IMR-90 (cell line): ENCODE results near the gene MUSTN1. TPM values are rescaled to one million over a fixed set of nuclear protein-coding genes. Genes with fewer than 3 reads are reported as not detected.

Experiments
- ATAC-seq: fragments of 200-7000 bp; cut with Tn5 transposase; 2 replicates; pipeline ENCODE4 v1.9.1; 2020; ENCODE audit warnings: low read depth, mild to moderate bottlenecking, moderate library complexity
- BruUV-seq: library from RNA; stranded (reverse); fragments of 400-500 nt; replicated peaks from 2 replicates; lab custom pipeline; 2021; lab: Mats Ljungman, UMichigan
- CTCF ChIA-PET: fragments of 300-600 bp; formaldehyde crosslinking; extraction: SDS; loops from one replicate; lab custom pipeline; 2021; ENCODE audit warnings: antibody characterized with exemption; lab: Yijun Ruan, JAX
- POLR2A ChIA-PET: fragments of 300-600 bp; sonication (Branson Sonifier 250); formaldehyde crosslinking; loops from one replicate; lab custom pipeline; 2022; ENCODE audit warnings: antibody characterized with exemption; ENCODE audit not compliant: unreplicated experiment; lab: Charles Lee
- DNase-seq: peaks from one replicate; pipeline ENCODE4 v3.0.0; 2013
- H2AFZ ChIP-seq: replicated peaks from 2 replicates; pipeline ENCODE3; 2013; ENCODE audit warnings: low read length, mild to moderate bottlenecking; ENCODE audit not compliant: poor library complexity
- H2AK5ac ChIP-seq: 2 replicates; pipeline ENCODE4 v1.6.1; 2013; ENCODE audit warnings: low read depth, low read length, inconsistent platforms
- H2AK9ac ChIP-seq: replicated peaks from 2 replicates; pipeline ENCODE3; 2013; ENCODE audit warnings: mild to moderate bottlenecking, low read depth, low read length, moderate library complexity; ENCODE audit not compliant: poor library complexity
- H2BK120ac ChIP-seq: 2 replicates; pipeline ENCODE4 v1.6.1; 2013; ENCODE audit warnings: low read depth, low read length, inconsistent platforms
- H2BK15ac ChIP-seq: 3 replicates; pipeline ENCODE4 v1.6.1; 2013; ENCODE audit warnings: low read depth, low read length, inconsistent platforms
- H2BK20ac ChIP-seq: 2 replicates; pipeline ENCODE4 v1.6.1; 2013; ENCODE audit warnings: low read depth, mild to moderate bottlenecking, inconsistent platforms, low read length, moderate library complexity
- H2BK5ac ChIP-seq: 2 replicates; pipeline ENCODE4 v1.6.1; 2013; ENCODE audit warnings: mild to moderate bottlenecking, low read depth, low read length, inconsistent platforms; ENCODE audit not compliant: poor library complexity, severe bottlenecking
- H3K14ac ChIP-seq: replicated peaks from 2 replicates; pipeline ENCODE4 v1.6.1; 2013; ENCODE audit warnings: low read depth, low read length, inconsistent platforms
- H3K18ac ChIP-seq: 2 replicates; pipeline ENCODE4 v1.6.1; 2013; ENCODE audit warnings: low read depth, low read length, control low read depth
- H3K23ac ChIP-seq: 2 replicates; pipeline ENCODE4 v1.6.1; 2013; ENCODE audit warnings: low read depth, low read length, inconsistent platforms
- H3K27ac ChIP-seq: 2 replicates; pipeline ENCODE4 v1.5.1; 2013; ENCODE audit warnings: mild to moderate bottlenecking, control low read depth, low read length; ENCODE audit not compliant: insufficient read depth
- H3K27me3 ChIP-seq: 2 replicates; pipeline ENCODE4 v1.6.1; 2013; ENCODE audit warnings: low read length; ENCODE audit not compliant: control insufficient read depth, insufficient read depth
- H3K36me3 ChIP-seq: 2 replicates; pipeline ENCODE4 v1.6.1; 2013; ENCODE audit warnings: low read length, mixed read lengths; ENCODE audit not compliant: control insufficient read depth, insufficient read depth
- H3K4ac ChIP-seq: 2 replicates; pipeline ENCODE4 v1.6.1; 2013; ENCODE audit warnings: low read depth, low read length, inconsistent platforms
- H3K4me1 ChIP-seq: 2 replicates; pipeline ENCODE4 v1.6.1; 2013; ENCODE audit warnings: low read length, mixed read lengths; ENCODE audit not compliant: control insufficient read depth, insufficient read depth
- H3K4me2 ChIP-seq: 2 replicates; pipeline ENCODE4 v1.6.1; 2013; ENCODE audit warnings: low read depth, mild to moderate bottlenecking, control low read depth, low read length, moderate library complexity
- H3K4me3 ChIP-seq: 2 replicates; pipeline ENCODE4 v1.5.1; 2013; ENCODE audit warnings: low read depth, mild to moderate bottlenecking, control low read depth, low read length, moderate library complexity; ENCODE audit not compliant: insufficient read depth
- H3K56ac ChIP-seq: 2 replicates; pipeline ENCODE4 v1.6.1; 2013; ENCODE audit warnings: low read length, inconsistent platforms; ENCODE audit not compliant: insufficient read depth; ENCODE audit errors: extremely low read depth
- H3K79me1 ChIP-seq, 2 experiments: 2 replicates each; pipeline ENCODE4 v1.6.1; 2013; ENCODE audit warnings: low read length in 2 of 2, inconsistent platforms in 1 of 2, low read depth in 1 of 2
- H3K9ac ChIP-seq: 2 replicates; pipeline ENCODE4 v1.6.1; 2013; ENCODE audit warnings: low read depth, low read length, control low read depth
- H3K9me1 ChIP-seq: 2 replicates; pipeline ENCODE4 v1.6.1; 2013; ENCODE audit warnings: low read length, inconsistent platforms; ENCODE audit not compliant: insufficient read depth
- H3K9me3 ChIP-seq: 2 replicates; pipeline ENCODE4 v1.6.1; 2013; ENCODE audit warnings: low read length; ENCODE audit not compliant: control insufficient read depth, insufficient read depth
- H4K20me1 ChIP-seq: 2 replicates; pipeline ENCODE4 v1.6.1; 2013; ENCODE audit warnings: low read length, inconsistent platforms; ENCODE audit not compliant: insufficient read depth
- H4K5ac ChIP-seq: 2 replicates; pipeline ENCODE4 v1.6.1; 2013; ENCODE audit warnings: mild to moderate bottlenecking, low read depth, low read length, control low read depth
- H4K8ac ChIP-seq, 2 experiments: 2 replicates each; pipeline ENCODE4 v1.6.1; 2013; ENCODE audit warnings: low read depth in 2 of 2, low read length in 2 of 2, control low read depth in 1 of 2, inconsistent platforms in 1 of 2
- H4K91ac ChIP-seq: 2 replicates; pipeline ENCODE4 v1.6.1; 2013; ENCODE audit warnings: low read depth, low read length, inconsistent platforms; ENCODE audit not compliant: insufficient read depth
- BHLHE40 ChIP-seq: fragments of 150-350 bp; IDR thresholded peaks from 2 replicates; pipeline ENCODE4 v1.6.1; 2016; ENCODE audit warnings: mild to moderate bottlenecking, low read depth, low read length
- CEBPB ChIP-seq: IDR thresholded peaks from 2 replicates; pipeline ENCODE4 v1.6.1; 2012; ENCODE audit warnings: low read depth, low read length, improper control_type of control experiment
- CHD1 ChIP-seq: IDR thresholded peaks from 2 replicates; pipeline ENCODE4 v1.6.1; 2012; ENCODE audit warnings: low read depth, low read length, improper control_type of control experiment
- CTCF ChIP-seq: conservative IDR thresholded peaks from 2 replicates; pipeline ENCODE4 v1.5.1; 2012; ENCODE audit warnings: mild to moderate bottlenecking, low read depth, low read length, improper control_type of control experiment
- ELK1 ChIP-seq: fragments of 150-350 bp; IDR thresholded peaks from 2 replicates; pipeline ENCODE4 v1.6.1; 2016; ENCODE audit warnings: low read depth, mild to moderate bottlenecking, low read length, moderate library complexity, borderline replicate concordance
- FOS ChIP-seq: fragments of 150-350 bp; IDR thresholded peaks from 2 replicates; pipeline ENCODE4 v1.6.1; 2016; ENCODE audit warnings: low read depth, low read length
- MAFK ChIP-seq: IDR thresholded peaks from 2 replicates; pipeline ENCODE4 v1.6.1; 2012; ENCODE audit warnings: low read depth, low read length, improper control_type of control experiment
- MAZ ChIP-seq: IDR thresholded peaks from 2 replicates; pipeline ENCODE4 v1.6.1; 2012; ENCODE audit warnings: low read depth, mild to moderate bottlenecking, low read length, improper control_type of control experiment, moderate library complexity, borderline replicate concordance
- MXI1 ChIP-seq: IDR thresholded peaks from 2 replicates; pipeline ENCODE4 v1.6.1; 2012; ENCODE audit warnings: low read depth, mild to moderate bottlenecking, low read length, moderate library complexity, borderline replicate concordance
- NFE2L2 ChIP-seq: fragments of 150-350 bp; IDR thresholded peaks from 2 replicates; pipeline ENCODE4 v1.6.1; 2016; ENCODE audit warnings: low read depth, mild to moderate bottlenecking, low read length
- POLR2A ChIP-seq: IDR thresholded peaks from 2 replicates; pipeline ENCODE4 v1.6.1; 2012; ENCODE audit warnings: mild to moderate bottlenecking, low read depth, low read length
- RAD21 ChIP-seq: IDR thresholded peaks from 2 replicates; pipeline ENCODE4 v1.6.1; 2012; ENCODE audit warnings: low read length, improper control_type of control experiment
- RCOR1 ChIP-seq: IDR thresholded peaks from 2 replicates; pipeline ENCODE4 v1.6.1; 2012; ENCODE audit warnings: mild to moderate bottlenecking, low read length, improper control_type of control experiment; ENCODE audit not compliant: insufficient replicate concordance
- RFX5 ChIP-seq: IDR thresholded peaks from 2 replicates; pipeline ENCODE4 v1.8.0; 2012; ENCODE audit warnings: low read depth, mild to moderate bottlenecking, low read length, moderate library complexity
- SMC3 ChIP-seq: fragments of 150-350 bp; IDR thresholded peaks from 2 replicates; pipeline ENCODE4 v1.6.1; 2016; ENCODE audit warnings: low read depth, mild to moderate bottlenecking, antibody characterized with exemption, low read length, moderate library complexity
- USF2 ChIP-seq: fragments of 150-350 bp; IDR thresholded peaks from 2 replicates; pipeline ENCODE4 v1.6.1; 2017; ENCODE audit warnings: mild to moderate bottlenecking, antibody characterized with exemption, low read length, low read depth
- WGBS, 2 experiments: methylation state at CpG; one replicate each; pipeline versions ENCODE4 v1.1.5 to v1.1.7; 2013; ENCODE audit warnings: missing lambda C conversion rate in 2 of 2; ENCODE audit not compliant: insufficient read length in 1 of 2; ENCODE audit errors: extremely low coverage in 2 of 2; 5-methylcytosine and 5-hydroxymethylcytosine counted together
- dilution Hi-C: fragments of 300-500 bp; cut with HindIII; formaldehyde crosslinking; loops from one replicate; pipeline ENCODE4 v1.14.3; 2018; ENCODE audit warnings: low sequenced_read_pairs; ENCODE audit not compliant: unreplicated experiment
- in situ Hi-C: fragments of 300-500 bp; cut with MboI; formaldehyde crosslinking; loops from 3 replicates; pipeline ENCODE4 v1.14.3; 2019; ENCODE audit warnings: low sequenced_read_pairs, inconsistent platforms, mixed read lengths
- intact Hi-C: fragments of 100-400 bp; cut with micrococcal nuclease; formaldehyde crosslinking; loops from 2 replicates; pipeline ENCODE4 v1.10.0; 2022
- polyA plus RNA-seq, 3 experiments: library from polyadenylated mRNA; depleted of rRNA; stranded (reverse); fragments of >200 nt; gene quantifications; 2 replicates each; pipeline ENCODE4 v1.2.3, GENCODE V29; 2012; ENCODE audit warnings: low replicate concordance in 1 of 3
- total RNA-seq: library from RNA; depleted of rRNA; stranded (reverse); fragments of >200 nt; gene quantifications from 2 replicates; pipeline ENCODE4 v1.2.3, GENCODE V29; 2012

Gene MUSTN1
- total and polyA plus RNA-seq, 2 of the 4 experiments (the other 2 are of a cell fraction) = not detected

- Histone ChIP-seq H2BK15ac (no peak overlapping the region), H3K14ac (no peak overlapping the region), H4K20me1 (no peaks in the 10 kb centered on the region; the same call in 1 of the 2 replicates), H4K91ac (no peak overlapping the region), H3K4me1 (peaks cover 9% of the 10 kb centered on the region; the same call in 1 of the 2 replicates), H3K79me1 (no peaks in the 10 kb centered on the region; a peak in 1 of 4 replicates), H3K27ac (no peak overlapping the region), H3K4me3 (no peak overlapping the region), H3K9me3 (no peaks in the 10 kb centered on the region), H2AFZ (no peak overlapping the region), H3K23ac (no peak overlapping the region), H3K9ac (no peak overlapping the region), H3K36me3 (peaks cover 19% of the 10 kb centered on the region), H2AK9ac (no peak overlapping the region), H3K9me1 (no peaks in the 10 kb centered on the region; the same call in 1 of the 2 replicates), H4K8ac (no peak overlapping the region), H3K18ac (no peak overlapping the region), H3K4me2 (no peak overlapping the region), H3K56ac (no peak overlapping the region), H3K4ac (no peak overlapping the region), H2BK5ac (no peak overlapping the region), H2AK5ac (no peak overlapping the region), H3K27me3 (no peaks in the 10 kb centered on the region), H2BK20ac (no peak overlapping the region), H2BK120ac (no peak overlapping the region), H4K5ac (no peak overlapping the region)
- no peak for TF ChIP-seq RFX5
- TF ChIP-seq CHD1 = no peak
- no peak for TF ChIP-seq ELK1
- no peak for TF ChIP-seq MAFK
- no peak for TF ChIP-seq RAD21
- no peak for TF ChIP-seq CTCF
- TF ChIP-seq SMC3 = no peak
- no peak for TF ChIP-seq RCOR1
- TF ChIP-seq MXI1 = no peak
- TF ChIP-seq BHLHE40 = no peak
- no peak for TF ChIP-seq USF2
- no peak for TF ChIP-seq CEBPB
- TF ChIP-seq FOS = no peak
- no peak for TF ChIP-seq POLR2A
- TF ChIP-seq MAZ = no peak
- no peak for TF ChIP-seq NFE2L2
- ChIA-PET POLR2A (no interaction called here), CTCF (no interaction called here)
- no peak for ATAC-seq
- 86% methylated on average over 2 of the region's 6 CpGs; no CpG with 5 or more reads in 1 of the 2 experiments for WGBS, 2 experiments
- DNase-seq = no peak
- intact Hi-C loops (no loop called here), dilution Hi-C loops (no loop called here), in situ Hi-C loops (no loop called here)
- BruUV-seq = no TSS peak
Observed at GRCh38 chr3:52847241-52847640, 12.4 kb upstream of the MUSTN1 start.
